OCI-LY7 (cell line): ENCODE results near the gene ZEB1. TPM values are rescaled to one million over a fixed set of nuclear protein-coding genes. Genes with fewer than 3 reads are reported as not detected.

ENCODE experiments used
- small RNA-seq: library from RNA; depleted of rRNA; stranded (forward); fragments of <200 nt; gene quantifications from one replicate; pipeline ENCODE3, GENCODE V24; 2014
- total RNA-seq, 2 experiments: library from RNA; depleted of rRNA in 1 of 2; stranded (reverse); fragments of >200 nt in 1 of 2; shearing (Covaris generic) in 1 of 2; gene quantifications; 2 replicates each; pipeline ENCODE4 v1.2.3, GENCODE V29; 2014 to 2022

Gene ZEB1
- total RNA-seq, 2 experiments from 2014 or later = 33.2 to 41.9 TPM

Small RNAs within 50 kb of the gene (small RNA-seq; reads per million reads assigned to genes)
- gene SPTLC1P1 = not detected
